Stimulated activated CD4-positive, alpha-beta T cell treated with anti-CD3 and anti-CD28 coated beads, Interleukin-4, amount 100 ng/mL, for 24 hours (primary cell): Measurements from ENCODE around the gene SORCS1.

Experiments used
- DNase-seq: peaks from one replicate; pipeline ENCODE4 v3.0.0-alpha.2; 2020

Gene SORCS1

GRCh38 chr10:106873770-106874603, 290.5 kb downstream of the SORCS1 start:
- no peak for DNase-seq

- no peak for DNase-seq
These were observed 292.3 kb downstream of the SORCS1 start for GRCh38 chr10:106872176-106872575.

GRCh38 chr10:106866244-106866845, 298.2 kb downstream of the SORCS1 start:
- DNase-seq: no peak

DNA sequence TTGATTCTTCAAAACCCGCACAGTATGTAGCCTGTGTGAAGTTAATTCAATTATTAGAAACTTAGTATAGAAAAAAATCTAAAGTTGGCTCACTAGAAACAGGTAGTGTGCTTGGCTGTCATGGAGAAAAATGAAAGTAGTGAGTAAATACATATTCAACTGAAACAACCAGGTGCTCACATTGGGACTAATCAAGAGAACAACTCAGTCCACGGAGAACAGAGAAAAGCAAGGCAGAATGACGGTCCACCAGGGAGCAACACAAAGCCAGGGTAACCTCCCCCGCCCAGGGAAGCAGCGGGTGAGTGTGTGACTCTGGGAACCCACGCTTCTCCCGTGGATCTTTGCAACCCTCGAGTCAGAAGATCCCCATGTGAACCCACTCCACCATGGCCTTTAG, 300.5 kb downstream of the SORCS1 start:
- no peak for DNase-seq

DNA sequence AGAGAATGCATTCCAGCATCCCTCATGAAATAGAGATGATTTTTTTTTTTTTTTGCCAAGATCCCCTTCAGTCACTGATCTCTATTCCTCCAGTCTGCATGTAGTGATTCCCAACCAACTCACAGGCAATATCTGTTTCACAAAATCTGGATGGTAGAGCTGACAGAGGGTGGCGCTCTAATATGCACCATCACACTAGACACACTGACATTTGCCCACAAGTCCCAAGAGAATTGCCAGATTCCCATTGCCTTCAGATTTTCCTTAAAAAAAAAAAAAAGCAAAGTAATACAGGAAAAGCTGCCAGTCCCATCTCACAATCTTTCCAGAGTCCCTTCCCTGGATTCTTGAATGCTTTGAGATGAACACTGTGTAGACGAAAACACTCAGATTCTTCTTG, 301.0 kb downstream of the SORCS1 start:
- no peak for DNase-seq

DNA sequence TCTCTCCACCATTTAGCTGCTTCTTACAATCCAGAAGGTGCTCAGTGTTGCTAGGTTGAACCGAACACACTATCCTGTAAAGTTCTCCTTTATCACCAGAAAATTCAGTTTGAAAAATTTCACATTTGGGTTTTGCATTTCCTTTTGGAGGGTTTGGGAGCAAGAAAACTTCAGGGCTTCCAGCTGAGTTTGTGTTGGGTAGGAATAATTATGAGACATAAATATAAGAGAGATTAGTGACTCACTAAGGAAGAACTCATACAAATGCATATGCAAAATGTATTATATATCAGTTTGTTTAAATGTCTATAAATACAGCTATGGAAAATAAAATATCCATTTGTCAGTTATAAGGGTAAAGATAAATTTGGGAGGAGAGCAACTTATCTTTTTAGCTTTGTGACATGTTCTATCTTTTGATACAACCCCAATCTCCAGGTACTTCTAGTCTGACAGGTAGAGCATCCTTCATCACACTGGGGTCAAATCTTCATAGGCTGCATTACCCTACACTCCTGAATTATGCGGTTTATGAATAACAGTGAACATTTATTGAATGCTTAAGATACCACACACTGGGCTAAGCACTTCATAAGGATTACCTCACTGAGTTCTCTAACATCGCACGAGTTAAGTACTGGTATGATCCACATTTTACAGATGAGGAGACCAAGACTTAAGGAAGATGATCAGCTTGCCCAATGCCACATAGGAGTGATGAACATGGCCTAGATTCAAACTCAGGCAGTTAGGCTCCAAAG, 304.4 kb downstream of the SORCS1 start:
- no peak for DNase-seq

DNA sequence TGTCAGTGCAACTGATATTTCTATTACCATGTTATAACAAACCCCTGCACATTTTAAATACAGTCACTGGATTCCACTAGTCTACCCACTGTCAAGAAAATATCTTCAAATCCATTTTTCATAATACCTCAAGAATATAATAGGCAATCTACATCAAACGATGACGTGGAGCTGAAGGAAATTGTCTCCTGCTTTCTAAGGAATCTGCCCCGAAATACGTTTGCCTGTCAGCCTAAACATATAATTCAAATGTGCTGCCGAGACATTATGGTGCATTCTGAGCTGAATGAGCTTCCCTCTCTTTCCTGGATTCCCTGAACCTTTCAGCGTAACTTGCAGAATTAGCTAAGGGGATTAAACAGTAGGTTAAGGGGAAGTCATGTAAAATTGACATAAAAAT, 306.8 kb downstream of the SORCS1 start:
- DNase-seq: no peak

GRCh38 chr10:106857213-106857612, 307.3 kb downstream of the SORCS1 start:
- DNase-seq: no peak

DNA sequence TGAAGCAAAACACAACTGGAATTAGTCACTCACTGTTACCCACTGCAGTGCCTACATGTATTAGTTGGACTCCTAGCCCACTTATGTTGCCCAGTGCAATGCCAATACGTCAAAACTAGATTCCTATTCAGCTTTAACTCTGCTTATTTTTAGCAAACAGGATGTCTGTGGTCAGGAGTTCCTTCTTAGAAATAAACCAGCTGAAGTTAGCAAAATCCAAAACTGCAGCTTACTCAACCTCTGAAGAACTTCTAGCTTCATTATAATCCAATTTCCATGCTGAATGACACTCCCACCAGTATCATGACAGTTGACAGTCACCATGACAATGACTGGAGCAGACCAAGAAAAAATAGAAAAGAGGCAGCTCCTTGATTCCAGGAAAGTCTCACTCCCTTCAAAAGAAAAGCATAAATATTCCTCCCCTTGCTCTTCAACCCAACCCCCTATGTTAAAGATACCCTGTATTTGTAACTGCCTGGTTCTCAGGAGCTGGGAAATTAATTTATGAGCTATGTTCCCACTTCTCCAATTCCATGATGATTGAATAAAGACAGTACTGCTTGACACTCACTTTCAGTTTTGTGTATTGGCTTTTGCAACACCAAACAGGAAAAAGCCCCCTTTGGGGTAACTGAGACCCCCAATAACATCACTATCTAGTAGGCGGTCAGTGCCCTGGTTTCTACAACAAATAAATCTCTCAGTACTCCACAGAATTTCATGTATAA, 327.4 kb downstream of the SORCS1 start:
- no peak for DNase-seq

GRCh38 chr10:106832846-106833245, 331.7 kb downstream of the SORCS1 start:
- DNase-seq: no peak

GRCh38 chr10:106830471-106830870, 334.0 kb downstream of the SORCS1 start:
- no peak for DNase-seq

DNA sequence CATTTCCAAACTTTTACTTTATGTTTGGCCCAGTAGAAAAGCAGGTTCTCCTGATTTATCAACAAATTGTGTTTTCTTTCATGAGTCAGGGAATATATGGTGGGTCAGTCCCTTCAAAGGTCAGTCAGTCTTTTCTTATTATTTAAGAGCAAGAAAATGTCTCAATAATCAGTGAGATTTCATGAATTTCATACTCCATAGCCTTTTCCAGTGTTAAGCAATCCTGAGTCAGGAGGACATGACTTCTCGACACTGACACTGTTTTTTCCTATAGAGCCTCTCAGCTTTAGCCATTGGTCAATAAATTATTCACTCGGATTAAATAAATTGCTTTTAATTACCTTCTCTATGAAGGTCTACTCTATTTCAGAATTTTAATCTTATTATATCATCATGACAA, 334.5 kb downstream of the SORCS1 start:
- no peak for DNase-seq

DNA sequence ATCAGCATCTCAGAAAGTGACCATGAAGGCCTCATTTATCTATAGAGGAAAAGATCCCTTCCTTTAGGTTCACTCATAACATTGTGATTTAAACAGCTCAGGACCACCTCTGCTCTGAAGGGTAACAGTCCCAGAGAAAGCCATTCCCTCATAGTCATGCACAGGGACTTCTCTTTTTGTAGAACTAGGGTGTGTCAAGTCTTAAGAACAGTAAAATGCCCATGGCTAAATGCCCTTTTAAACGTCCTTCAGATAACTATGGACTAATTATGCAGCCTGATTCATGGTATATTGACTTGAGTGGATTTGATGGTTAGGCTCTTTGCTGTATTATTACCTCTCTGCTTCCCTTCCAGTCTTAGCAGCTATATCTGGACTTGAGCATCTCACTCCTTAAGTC, 337.8 kb downstream of the SORCS1 start:
- DNase-seq: no peak

DNA sequence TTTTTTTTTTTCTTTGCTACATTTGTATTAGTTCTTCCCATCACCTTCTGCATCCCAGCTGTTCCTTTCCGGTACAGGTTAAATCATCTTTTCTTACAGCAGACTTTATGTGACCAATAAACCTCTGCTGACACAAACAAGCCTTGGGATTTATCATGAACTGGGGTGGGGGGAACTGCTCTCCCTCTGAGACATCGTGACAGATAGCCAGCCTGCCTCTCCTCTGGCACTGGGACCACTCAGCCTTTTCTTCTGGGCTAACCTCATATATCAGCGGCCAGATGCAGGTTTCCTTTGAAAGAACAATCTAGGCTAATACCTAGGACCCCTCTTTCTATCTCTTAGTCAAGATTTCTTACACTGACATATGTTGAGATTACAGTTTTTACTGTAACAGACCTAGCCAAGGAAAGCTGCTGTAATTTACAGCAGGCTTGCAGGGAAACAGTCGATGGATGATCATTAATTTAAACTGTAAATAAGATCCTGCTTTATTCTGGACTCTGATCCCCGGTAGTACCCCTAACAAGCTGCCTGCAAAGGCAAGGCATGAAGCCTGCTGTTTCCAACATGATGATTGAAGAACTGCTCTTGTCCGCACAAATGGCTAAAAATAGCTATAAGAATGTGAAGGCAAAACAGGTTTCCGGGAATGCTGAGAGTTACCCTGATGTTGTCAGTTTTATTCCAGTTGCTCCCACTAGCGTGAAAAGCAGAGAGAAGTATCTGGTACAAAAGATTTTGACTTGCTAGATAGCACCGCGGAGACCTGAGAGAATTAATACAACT, 338.7 kb downstream of the SORCS1 start:
- no peak for DNase-seq

- DNase-seq: no peak
These were observed 343.9 kb downstream of the SORCS1 start for GRCh38 chr10:106820579-106820978.

DNA sequence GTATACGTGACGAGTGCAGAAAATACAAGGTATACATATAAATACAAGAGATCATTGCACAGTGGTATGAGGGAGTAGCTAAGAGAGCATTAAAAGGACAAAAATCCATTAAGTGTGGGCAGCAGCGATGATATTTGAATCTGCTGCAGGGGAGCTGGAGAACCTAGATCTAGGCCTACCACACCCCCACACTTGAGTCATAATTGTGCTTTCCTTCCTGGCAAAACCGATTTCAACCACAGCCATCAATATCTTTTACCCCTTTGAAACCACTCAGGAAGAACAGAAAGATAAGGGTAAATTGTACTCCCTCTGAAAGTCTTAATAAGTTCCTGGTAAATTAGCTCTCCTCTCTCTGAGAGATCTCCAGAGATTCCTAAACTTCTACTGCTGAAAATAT, 345.0 kb downstream of the SORCS1 start:
- DNase-seq: no peak

GRCh38 chr10:106816318-106817085, 348.0 kb downstream of the SORCS1 start:
- DNase-seq: no peak

DNA sequence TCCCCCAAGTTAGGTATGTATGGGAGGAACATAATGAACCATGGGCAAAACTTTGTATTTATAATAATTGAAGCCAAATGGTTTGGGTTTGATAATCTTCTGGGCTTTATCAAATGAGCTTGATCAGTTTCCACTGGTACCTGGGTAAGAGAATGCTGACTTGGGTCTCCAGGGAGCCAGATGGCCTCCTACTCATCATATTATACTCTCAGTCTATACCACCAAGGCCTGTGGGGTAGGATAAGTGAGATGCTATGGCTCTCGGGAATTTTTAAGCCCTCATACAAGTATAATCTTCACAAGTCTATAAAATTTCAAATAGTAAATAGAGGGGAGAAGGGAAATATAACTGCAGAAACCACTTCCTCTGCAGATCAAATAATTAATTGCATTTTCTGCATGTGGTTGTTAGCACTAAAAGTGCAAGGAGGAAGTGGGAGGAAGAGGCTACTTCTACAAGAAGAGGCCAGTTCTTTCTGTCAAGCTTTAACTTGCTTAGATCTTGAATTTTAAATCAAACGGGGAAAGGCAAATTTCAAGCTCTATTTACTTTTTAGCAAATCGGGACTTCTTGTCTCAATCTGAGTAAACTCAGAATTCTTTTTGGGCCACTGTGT, 349.0 kb downstream of the SORCS1 start:
- no peak for DNase-seq

- no peak for DNase-seq
These were observed 359.4 kb downstream of the SORCS1 start for GRCh38 chr10:106804992-106805582.

DNA sequence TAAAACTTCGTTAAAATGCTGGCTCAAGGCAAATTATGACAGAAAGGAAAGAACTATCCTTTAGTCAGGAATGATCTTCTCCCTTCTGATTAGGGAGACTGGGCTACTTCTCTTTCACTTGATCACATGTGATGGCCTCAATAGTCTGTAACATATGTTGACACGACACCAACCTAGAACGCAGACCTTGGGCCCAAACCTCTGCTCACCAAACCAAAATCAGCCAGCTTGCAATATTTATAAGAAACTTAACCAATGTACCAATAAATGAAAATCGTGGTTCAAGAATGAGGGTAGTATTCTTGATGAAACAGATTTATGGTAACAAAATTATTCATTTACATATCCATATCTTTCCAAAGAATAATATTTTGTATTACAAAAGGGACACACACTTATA, 361.6 kb downstream of the SORCS1 start:
- no peak for DNase-seq

- DNase-seq: no peak
These were observed 364.7 kb downstream of the SORCS1 start for GRCh38 chr10:106799776-106800175.
